HG03139 (cell line): ENCODE data around the gene MYLIP.

ENCODE experiments used
- ATAC-seq: cut with Tn5 transposase; IDR thresholded peaks from one replicate; pipeline ENCODE4 v1.9.1; 2021; ENCODE audit not compliant: unreplicated experiment

MYLIP gene

DNA sequence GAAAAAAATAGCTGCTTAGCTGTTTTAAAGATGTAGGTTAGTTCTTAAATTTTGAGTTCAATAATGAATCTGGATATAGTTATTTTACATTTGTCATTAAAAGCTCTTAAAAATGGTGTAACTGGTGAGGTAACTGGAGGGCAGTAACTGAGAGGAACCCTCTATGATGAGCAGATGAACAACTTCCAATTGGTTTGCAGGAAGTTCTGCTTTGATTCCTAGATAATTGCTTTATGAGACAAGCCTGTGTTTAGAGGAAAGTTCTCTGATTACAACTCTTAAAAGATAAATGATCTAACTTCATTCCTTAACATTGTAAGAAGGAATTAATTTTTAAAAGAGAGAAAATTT, 8.5 kb downstream of the MYLIP start:
- no peak for ATAC-seq

DNA sequence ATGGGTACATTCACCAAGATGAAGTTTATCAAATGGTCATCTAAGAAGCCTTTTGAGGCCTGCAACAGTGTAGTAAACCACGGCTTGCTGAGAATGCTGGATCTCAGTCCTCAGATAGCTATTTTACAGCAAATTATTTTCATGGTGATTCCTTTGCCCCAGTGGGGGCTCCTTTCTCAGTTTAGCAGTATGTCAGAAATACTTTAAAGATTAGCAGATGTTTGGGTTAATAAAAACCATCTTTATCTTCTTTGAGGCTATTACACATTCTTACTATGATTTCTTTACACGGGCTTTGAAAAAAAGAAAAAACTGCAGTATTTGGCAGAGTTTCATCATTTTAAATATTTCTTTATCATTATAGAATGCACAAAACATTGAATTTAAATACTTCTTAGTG, 10.7 kb downstream of the MYLIP start:
- no peak for ATAC-seq

DNA sequence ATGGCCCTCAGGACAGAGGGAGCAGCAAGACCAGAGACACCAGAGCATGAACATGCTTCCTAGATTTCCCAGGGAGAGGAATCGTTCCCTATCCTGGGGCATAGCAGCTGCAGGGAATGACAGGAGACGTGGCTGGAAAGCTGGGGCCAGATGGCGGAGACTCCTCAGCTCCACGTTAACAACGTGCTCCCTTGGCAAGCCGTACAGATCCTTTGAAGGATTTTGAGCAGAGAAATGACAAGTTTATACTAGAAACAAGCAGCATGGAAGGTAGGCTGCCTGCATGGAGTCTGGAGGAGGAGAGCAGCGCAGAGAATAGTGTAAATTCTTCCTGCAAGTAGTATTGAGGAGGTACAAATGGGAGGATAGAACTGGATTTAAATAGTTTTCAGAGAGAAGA, 11.7 kb downstream of the MYLIP start:
- no peak for ATAC-seq

DNA sequence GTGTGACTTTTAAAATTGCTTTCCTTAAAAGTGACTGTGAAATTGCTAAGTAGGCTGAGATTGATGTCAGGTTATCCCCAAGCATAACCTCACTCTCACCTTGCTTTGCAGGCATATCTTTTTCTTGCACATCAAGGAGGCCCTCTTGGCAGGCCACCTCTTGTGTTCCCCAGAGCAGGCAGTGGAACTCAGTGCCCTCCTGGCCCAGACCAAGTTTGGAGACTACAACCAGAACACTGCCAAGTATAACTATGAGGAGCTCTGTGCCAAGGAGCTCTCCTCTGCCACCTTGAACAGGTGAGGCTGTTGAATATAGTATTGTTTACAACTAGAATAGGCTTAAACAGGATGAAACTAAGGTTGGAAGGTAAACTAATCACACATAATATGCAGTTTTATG, 12.6 kb downstream of the MYLIP start:
- no peak for ATAC-seq

DNA sequence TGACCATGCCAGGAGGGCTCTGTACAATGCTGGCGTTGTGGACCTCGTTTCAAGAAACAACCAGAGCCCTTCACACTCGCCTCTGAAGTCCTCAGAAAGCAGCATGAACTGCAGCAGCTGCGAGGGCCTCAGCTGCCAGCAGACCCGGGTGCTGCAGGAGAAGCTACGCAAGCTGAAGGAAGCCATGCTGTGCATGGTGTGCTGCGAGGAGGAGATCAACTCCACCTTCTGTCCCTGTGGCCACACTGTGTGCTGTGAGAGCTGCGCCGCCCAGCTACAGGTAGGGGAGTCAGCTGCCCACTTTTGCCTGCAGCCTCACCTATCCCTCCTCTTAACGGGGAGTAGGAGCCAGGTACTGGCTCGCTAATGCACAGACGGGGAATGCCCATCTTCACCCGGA, 16.2 kb downstream of the MYLIP start:
- no peak for ATAC-seq

DNA sequence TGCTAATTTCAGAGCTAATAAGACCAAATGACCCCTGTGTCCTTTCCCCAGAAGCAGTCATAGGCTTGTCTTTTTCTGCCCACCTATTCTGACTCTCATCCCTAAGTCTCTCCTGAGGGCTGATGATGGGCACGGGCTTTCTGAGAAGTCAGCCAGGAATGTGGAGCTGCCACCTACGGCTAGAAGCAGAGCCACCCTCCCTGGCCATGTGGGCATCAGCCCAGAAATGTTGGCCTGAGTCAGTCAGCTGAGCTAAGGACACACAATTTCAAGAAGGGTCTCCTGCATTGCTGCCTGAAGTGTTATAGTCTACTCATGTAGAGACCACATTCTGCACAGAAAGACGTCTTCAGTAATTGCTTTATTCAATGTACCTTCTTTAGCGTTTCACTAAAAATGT, 17.1 kb downstream of the MYLIP start:
- ATAC-seq, result no peak

DNA sequence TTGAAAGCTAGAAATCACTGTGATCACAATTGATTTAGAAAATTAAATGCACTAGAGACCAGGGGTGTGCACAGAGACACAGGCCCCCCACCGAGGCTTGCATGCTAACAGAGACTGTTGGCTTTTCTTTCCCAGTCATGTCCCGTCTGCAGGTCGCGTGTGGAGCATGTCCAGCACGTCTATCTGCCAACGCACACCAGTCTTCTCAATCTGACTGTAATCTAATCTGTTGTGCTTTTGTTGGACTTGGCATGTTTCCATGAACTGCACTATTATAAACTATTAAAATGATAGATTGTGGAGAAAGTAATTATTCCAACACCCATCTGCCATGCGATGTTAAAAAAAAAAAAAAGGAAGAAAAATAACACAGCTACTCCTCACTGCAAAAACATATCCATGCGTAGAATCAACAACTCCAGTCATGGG, 17.7 kb downstream of the MYLIP start:
- no peak for ATAC-seq

DNA sequence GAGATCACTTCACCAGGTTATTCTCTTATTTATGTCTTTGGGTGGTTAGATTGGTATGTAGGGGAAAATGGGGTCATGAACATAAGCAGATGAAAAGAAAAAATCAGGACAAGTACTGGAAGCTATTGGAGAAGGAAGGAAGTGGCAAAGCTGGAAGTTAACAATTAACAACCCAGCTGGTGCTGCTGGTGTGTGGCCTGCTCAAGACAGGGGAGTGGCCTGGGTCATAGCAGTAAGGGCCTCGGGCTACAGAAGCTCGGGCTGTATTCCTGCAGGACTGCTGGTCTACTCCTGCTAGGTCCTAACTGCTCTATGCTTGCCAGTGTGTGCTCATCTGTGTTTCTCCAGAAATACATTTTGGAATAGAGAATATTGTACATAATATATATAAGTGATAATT, 19.6 kb downstream of the MYLIP start:
- ATAC-seq, result no peak

DNA sequence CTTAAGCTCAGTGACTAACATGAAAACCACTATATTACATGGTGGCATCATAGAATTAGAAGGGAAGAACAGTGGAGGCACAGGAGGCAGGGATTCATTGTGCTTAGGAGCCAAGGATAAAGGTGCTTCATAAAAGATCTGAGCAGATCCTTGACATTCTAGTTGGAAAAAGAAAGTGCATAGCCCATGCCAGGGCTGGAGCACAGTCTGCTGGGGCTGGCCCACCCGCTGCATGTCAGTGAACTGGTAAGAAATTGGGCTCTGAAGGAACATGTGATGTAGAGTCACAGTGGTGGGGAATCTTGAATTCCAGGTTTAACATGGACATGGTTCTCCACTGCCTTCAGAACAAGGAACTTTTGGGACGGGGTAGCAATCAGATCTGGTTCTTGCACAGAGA, 20.4 kb downstream of the MYLIP start:
- no peak for ATAC-seq

DNA sequence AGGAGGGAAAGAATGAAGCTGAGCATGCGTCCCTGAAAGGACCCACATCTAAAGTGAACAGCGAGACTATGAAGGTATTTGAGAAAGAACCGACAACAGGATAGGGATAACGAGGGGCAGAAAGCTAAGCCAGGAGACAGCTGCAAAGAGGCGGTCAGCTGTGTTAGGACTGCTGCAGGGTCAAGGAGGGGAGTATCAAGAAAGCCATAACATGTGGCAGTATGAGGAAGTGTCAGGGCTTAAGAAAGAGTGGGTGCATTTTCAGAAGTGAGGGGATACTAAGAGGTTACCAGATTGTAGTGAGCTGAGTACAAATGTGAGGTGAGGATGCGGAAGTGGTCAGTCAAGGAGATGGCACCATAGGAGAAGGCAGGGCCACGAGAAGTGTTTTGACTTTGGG, 21.2 kb downstream of the MYLIP start:
- no peak for ATAC-seq

DNA sequence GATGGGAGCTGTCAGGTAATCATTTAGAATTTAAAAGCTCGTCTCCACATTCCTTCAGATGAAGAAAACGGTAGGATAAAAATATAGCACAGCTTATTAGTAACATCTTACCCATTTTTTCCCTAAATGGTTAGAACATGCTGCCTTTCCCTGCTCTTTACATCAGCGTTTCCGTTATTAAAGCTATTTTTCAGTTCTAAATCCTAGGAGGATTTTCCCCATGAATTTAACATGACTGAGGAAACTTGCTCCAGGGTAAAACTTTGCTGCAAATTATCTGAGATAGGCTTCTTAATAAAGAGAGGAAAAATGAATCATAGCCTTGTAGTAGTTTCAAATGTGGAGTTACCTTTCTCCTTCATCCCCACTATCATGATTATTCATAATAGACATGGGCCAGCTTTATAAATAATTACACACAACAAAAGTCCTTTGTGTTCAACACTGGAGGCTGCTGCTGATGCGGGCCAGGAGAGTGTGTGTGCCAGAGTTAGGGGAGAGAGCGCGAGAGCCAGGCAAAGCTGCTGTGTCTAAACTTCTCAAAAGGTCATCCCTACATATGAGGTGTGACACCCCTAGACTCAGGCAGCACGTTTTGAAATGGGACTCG, 24.4 kb downstream of the MYLIP start:
- ATAC-seq, result no peak

DNA sequence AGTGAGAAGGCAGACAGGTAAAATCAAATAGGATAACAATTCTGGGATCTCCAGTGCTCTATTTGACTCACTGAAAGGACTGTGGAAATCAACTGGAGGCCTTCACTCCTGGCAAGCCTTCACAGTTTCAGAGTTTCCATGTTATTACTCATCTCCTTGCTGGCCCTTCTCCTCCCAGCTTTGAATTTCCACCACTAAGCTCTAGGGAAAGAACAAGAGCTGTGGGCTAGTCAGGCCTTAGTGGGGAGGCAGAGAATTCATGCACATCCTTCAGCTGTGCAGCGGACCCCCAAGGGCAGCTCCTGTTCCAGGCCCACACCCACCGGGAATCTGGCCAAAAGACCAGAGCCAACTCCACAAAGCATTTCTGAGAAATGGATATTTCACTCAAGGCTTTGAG, 26.0 kb downstream of the MYLIP start:
- ATAC-seq, result no peak

DNA sequence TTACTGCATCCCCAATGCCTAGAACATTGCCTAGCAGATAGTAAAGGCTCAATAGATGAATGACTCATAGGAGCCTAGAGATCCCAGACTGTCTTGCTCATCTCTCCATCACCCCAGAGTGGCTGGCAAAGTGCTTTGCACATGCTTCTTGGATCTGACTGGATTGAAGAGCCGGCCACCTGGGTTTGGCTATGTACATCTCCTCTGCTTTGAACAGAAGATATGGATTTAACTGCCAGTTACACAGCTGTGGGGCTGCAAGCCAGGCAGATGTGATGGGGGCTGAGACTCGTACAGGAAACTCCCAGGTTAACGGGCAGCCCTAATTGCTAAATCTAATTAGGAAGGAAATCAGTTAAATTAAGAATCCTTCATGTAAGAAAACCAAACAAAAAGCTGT, 28.6 kb downstream of the MYLIP start:
- ATAC-seq, result no peak

DNA sequence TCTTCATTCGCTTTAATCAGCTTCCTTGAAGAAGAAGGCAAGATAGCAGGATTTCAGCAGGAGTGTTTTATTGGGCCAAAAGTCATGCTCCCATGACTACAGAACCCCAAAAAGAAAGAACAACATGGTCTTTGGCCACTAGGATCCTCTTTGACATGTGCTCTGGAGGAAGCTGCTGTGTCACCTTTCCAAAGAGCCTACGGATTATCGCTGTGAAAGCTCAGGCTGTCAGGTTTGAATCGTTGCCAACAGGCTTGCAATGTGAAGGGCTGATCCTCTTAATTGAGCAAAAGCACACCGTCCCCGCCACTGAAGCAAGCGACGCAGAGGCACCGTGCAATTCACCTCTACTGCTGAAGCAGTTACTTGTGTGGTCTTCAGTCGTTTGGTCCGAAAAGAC, 29.0 kb downstream of the MYLIP start:
- ATAC-seq, result no peak

DNA sequence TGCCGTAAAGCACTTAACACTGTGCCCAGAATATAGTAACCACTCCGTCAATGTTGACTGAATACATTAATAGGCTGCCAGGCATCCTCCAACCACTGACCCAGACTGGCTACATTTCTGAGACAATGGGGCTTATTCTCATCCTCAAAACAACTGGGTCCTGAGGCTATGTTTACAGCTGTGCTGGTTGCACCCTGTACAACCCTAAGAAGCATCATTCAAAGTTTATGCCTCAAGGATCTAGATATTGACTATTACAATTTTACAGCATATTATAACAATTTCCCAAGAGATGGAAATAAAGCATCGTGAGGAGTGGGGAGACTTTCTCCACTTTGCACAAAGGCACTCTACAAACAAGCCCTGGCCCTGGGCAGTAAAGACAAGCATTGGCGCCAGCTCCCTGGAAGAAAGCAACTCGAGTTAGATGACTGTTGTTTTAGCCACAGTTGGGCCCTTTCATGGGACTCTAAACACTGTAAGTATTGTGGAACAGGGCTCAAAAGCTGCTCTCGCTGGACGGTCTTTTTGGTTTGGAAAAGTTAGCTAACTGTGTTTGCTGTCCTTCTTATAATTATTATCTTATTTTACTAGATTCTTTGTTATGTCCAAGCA, 30.2 kb downstream of the MYLIP start:
- no peak for ATAC-seq

DNA sequence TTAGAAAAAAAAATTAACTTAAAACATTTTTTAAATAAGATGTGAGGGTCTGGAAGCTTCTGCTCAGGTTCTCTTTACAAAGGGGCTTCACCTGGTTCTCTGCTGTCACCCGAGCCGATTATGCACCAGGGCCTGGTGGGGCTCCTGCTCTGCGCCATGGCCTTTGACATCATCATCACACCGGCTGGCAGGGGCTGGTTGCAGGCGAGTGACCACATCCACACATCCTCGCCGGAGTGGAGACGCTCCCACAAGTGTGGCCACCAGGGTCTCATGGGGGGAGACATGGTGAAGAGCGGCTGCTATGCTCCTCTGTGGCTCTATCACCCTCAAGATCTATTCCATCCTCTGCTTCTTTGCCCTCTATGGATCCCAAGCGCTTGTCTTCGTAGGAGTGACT, 31.9 kb downstream of the MYLIP start:
- no peak for ATAC-seq

DNA sequence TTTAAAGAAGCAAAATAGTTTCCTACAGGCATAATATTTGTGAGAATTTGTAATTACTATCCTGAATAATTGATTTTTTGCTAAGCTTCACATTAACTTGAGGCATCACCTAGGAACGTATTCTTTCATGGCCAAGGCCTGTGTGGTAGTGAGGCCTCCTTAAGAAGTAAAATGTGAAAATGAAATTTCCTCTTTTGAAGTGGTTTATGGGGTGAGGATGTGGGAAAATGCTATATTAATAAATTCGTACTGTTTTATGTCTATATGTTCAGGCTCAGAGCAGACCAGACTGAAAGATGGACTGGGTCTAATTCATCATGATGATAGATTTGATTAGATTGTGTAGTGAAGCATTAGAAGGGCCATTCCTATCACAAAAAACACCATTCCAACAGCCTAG, 33.1 kb downstream of the MYLIP start:
- no peak for ATAC-seq

DNA sequence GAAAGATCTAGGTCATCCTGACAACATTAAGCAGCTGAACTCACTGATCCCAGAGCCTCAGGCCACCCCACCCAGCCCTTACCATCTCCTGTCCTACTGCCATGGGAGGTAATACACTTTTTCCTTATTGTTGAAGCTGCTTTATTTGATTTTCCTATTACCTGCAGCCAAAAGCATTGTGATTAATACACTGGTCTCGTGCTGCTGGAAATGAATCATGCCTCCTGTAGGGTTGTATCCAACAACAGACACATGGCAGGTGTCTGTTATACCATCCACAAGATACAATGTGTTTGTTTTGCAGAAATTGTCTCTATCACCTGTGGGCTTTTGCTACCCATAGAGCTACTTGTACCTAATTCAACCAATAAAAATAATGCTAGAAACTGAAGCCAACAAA, 34.2 kb downstream of the MYLIP start:
- no peak for ATAC-seq

DNA sequence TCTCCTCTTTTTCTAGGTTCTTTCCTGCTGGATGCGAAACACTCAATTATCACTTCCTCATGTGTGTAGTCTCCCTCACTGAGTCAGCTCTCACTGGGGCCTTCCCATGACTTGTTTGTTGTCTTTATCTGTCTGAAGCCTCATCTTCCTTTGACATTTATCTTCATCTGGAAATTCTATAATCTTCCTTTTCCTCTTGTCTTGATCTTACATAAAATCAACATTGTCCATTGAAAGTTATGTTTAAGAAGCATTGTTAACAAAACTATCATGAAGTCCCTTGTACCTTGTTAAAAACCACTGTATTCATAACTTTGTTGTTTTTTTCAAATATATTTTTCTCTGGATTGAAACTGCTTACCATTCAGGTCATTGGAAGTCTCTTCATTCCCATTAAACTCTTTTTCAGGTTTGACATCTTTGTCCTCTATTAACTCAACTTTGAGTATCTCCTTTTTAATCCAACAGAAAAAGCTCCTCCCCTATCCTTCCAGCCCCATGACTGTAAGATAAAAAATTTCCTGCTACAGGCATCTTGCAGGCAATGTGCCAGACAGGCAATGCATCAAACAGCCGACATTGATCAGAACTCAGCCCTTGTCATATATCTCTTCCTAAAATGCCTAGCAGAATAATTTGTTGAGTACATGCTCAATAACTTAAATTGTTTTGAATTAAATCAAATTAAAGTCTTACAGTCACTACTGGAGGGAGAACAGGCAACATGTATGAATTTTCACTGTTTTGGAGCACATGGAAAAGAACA, 34.8 kb downstream of the MYLIP start:
- no peak for ATAC-seq

DNA sequence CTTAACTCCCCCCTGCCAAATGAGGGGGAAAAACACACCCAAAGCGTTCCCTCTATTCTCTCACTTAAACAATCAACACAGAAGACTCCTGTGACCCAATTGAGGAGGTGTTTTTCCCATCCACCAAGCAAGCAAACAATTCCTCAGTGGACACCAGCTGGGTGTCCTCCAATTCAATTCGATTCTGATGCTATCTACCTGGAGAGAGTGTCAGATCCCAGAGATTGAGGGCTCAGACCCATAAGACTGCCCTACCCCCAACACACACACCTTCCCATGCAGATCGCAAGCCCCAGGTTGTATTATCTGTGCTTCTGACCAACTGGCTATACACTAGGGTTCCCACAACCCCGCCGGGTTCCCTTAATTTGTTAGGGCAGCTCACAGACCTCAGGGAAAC, 36.8 kb downstream of the MYLIP start:
- no peak for ATAC-seq

DNA sequence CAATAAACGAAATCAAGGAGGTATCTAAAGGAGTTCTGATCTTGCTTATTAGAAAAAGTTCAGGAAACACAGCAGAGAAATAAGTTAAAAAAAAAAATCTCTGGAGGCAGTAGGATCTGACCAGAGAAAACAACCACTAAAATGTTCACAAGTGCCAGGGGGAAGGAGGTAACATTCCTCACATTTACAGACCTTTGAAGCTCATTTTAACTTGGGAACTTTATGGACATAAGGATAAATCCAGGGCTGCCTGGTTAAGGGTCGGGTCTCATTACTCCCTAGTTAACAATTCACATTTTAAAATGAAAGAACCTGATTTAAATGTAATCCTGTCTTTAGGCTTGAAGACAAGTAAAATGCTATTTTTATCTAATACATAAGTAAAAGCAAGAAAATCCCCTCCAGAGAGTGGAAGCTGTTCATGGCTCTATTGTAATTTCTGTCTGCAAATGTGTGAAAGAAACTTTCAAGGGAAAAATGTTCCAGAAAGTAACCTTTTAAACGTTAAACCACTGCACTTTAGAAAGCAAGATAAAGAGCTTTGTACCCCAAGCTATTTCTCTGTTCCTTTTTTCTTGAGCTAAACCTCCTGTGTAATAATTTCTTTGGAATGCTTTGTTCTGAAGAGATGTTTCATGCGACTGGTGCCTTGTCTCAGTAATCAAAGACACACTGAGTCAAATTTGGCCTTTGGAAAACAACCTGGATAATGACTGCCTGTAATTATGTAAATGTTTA, 38.2 kb downstream of the MYLIP start:
- ATAC-seq, result no peak

DNA sequence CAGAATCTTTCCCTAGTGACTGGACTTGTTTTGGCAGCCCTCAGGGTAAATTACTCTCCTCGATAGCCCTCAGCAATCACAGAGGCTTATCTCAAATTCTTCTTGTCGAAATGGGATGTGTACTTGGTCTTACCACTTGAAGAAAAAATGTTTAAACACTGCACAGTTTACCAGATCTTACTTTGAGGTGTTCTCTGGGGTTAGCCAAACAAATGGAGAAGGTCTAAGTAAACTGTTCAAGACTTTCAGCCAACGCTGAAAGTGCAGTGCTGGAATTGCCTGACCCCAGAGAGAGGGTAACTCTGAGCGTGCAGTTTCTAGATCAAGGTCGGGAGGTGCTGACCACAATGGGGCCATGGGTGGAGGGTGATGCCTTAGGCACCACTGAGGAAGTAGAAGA, 39.2 kb downstream of the MYLIP start:
- ATAC-seq, result no peak
